NCI-H2196 (cell line): ENCODE results near the gene IVL.

Experiments used
- DNase-seq: peaks from one replicate; lab custom pipeline; 2025; ENCODE audit not compliant: unreplicated experiment; lab: John Stamatoyannopoulos, UW

IVL gene, protein sequence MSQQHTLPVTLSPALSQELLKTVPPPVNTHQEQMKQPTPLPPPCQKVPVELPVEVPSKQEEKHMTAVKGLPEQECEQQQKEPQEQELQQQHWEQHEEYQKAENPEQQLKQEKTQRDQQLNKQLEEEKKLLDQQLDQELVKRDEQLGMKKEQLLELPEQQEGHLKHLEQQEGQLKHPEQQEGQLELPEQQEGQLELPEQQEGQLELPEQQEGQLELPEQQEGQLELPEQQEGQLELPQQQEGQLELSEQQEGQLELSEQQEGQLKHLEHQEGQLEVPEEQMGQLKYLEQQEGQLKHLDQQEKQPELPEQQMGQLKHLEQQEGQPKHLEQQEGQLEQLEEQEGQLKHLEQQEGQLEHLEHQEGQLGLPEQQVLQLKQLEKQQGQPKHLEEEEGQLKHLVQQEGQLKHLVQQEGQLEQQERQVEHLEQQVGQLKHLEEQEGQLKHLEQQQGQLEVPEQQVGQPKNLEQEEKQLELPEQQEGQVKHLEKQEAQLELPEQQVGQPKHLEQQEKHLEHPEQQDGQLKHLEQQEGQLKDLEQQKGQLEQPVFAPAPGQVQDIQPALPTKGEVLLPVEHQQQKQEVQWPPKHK

DNA sequence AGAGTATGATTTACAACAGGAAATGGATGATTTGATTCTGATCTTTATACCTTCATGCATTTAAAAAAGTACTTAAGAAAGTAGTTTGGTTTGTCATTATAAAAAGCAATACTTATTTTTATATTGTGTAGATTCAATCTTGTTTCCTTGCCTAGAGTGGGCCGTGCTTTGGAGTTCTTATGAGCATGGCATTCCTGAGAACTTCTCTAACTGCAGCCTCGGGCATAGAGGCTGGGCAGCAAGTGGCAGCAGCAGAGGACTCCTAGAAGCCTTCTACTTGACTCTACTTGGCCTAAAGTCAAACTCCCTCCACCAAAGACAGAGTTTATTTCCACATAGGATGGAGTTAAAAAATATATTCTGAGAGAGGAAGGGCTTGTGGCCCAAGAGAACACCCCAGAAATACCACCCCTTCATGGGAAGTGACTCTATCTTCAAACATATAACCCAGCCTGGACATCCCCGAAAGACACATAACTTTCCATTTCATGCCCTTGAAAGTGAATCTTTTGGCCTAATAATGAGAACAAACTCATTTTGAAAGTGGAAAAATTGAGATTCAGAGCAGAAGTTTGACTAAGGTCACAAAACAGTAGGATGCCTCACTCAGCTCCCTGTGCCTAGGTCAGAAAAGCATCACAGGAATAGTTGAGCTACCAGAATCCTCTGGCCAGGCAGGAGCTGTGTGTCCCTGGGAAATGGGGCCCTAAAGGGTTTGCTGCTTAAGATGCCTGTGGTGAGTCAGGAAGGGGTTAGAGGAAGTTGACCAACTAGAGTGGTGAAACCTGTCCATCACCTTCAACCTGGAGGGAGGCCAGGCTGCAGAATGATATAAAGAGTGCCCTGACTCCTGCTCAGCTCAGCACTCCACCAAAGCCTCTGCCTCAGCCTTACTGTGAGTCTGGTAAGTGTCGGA, at the start of gene IVL:
Gene IVL, plus strand, starts transcription at position 861 of the 916 bp plus-strand sequence. CDS start 1,252 bp downstream, outside the sequence.
- no peak for DNase-seq

DNA sequence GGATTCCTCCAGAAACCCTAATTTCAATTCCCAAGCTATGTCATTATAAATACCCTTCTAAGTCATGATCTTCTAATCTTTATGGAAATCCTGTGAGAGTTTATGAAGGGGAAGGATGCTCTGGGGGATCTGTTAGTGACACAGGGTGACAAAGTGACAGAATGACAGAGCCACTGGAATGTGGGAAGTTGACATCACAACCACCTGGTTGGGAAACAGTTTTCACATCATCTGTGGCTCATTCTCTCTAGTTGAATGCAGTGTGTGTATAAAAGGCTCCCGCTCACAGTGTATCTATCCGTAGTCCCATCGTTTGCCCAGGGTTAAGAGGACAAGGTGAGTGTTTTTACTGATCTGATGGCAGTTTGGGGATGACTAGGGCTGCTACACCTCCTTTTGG, 48.6 kb upstream of the IVL start, which contains the start of gene LCE7A:
Gene LCE7A, plus strand, starts transcription at position 301 of the 400 bp plus-strand sequence. CDS start 702 bp downstream, outside the sequence.
- DNase-seq: no peak

DNA sequence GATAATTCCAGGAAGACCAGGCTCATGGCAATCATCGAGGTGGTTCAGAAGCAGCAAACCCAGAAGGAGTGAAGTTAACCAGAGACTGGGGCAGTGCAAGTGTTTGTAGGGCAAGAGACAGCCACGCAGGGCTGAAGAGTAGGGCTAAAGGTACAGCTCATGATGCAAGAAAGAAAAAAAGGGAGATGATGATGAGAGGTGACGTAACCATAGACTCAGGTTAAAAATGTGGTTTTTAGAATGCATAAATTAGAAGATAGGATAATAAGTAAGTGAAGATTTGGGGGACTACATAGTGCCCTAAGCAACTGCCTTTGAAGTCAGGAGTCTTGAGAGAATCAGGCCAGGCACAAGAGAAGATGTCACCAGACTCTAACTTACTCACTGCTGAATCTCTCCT, 48.2 kb upstream of the IVL start:
- no peak for DNase-seq

DNA sequence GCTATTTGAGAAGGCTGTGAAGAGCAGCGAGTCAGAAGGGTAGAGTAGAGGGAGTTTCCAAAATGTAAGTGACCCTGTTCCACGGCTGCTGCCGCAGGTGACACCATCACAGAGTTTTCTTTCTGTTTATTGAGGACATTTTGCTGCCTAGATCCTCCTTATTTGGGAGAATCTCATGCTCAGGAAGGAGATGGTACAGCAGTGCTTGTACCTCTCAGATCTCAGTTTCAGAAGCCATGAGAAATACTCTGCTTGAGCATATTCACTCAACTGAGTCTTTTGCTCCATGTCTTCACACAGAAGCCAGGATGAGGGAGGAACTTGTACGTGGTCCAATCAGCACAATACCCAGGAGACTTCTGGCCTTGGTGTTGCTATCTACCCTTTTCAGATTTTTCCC, 47.0 kb upstream of the IVL start:
- no peak for DNase-seq

DNA sequence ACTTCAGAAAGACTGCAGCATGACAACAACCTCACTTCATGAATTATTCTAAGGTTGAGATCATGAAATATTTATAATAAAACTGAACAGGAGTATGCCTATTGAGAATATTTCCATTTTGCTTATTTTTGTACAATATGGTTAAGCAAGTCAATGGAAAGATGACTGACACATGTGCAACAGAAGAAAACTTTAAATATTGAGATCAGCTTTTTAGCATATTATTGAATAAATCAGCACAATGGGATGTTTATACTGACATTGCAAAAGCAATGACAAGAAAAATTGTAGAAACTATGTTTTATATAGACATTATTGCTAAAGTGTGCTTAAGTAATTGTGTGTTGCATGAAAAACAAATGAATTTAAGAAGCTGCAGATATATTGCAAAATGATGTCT, 43.9 kb upstream of the IVL start:
- DNase-seq: no peak

DNA sequence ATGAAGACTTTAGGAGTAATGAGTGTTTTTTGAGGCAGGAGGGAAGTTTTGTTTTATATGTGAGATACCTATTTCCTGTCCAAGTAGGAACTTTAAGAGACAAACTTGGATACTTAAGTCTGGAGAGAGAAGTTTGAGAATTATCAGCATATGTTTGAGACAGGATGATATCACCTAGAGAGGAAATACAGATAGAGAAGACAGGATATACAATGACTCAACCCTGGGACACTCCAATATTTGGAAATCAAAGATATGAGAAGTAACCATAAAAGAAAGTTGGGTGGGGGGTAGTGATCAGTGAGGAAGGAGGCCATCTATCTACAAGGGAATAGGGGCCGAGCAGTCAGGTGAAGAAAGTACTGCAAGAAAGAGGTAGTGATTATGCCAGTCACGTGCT, 42.0 kb upstream of the IVL start:
- DNase-seq: no peak

DNA sequence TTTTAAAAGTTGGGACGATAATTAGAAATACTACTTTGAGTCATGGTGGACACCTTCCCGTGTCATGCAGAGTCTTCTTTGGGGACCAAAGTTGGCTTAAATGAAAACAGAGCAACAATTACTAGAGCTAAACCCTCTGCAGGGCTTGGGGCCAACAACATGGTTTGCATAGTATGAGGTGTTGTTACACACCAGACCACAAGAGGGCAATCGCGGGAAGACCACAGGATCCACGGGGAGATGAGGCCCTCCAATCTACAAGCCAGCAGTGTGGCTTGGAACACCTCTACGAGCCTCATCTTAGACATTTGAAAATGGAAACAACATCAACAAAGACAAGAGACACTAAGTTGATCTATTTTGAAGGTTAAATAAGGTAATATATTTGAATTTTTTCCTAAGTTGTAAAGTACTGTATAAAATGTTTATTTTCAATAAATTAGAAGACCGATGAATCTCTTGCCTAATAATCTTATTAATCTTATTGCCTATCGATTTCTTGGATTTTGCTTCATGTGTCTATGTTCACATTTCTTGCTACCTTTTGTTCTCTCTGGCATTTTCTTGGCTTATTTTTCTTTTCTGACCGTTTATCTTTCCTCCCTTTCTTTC, 38.4 kb upstream of the IVL start:
- DNase-seq: peak; percentile 72

DNA sequence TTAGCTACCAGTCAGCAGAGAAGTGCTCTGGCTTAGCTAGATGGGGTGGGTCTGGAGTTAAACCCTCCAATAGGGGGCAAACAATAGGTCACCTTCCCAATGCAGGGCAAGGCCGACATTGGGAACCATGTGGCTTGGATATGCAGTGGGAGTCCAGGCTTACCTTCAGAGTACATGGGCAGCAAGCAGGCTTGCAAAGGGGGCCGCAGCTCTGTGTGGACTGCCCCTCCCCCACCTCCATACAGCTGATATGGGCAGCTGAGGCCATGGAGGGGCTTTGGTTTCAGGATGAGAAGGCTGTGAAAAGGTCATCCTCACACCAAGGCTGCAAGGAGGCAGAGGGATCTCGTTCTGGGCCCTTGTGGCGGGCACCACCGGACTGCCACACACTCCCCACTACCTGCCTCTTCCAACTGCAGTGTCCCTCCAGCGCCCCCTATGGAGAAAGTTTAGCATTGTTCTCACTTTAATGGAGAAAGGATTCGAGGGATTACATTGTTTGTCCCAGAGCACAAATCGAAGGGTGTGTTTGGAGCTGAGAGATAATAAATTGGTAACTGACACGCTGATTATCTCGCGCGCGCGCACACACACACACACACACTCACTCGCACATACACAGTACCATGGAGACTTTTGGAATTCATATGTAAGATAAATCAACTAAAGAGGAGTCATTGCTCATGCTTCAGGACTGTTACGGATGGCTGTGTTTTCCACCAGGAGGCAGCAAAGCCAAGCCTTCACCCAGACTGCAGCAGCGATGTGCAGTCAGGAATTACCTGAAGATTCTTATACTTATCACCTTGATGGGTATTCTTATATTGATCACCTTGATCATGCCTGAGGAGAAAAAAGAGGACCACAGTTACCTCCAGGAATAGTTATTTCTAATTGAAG, 37.3 kb upstream of the IVL start:
- no peak for DNase-seq

DNA sequence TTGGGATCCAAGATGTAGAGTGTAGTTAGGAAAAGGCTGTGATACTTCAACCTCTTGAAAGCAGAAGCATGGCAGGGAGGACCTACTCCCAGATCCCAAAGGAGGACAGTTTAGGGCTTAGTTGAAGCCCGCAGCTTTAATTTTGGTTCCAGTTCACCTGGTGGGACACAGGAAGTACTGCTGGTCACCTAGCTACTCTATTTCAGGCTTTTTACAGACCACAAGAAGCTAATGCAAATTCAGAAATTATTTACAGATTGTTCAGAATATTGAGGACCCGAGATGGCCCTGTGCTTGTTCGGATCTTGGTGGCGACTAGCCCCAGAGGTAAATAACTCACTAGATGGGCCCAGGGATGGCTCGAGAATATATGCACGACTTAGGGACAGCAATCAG, 36.6 kb upstream of the IVL start:
- no peak for DNase-seq

DNA sequence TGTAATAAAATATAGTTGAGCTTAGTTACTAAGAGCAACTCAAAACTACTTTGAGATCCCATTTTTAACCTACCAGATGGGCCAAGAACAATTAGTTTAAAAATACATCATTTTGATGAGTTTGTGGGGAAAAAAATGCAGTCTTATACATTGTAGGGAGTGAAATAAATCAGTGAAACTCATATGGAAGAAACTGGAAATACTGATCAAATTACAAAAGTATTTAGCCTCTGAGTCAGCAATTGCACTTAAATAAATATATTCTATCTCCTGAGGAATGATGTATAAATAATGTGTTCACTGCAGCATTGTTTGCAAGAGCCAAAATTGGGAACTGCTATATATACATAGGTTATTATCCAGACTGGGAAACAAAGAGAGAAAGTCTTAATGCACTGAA, 34.9 kb upstream of the IVL start:
- DNase-seq: no peak

DNA sequence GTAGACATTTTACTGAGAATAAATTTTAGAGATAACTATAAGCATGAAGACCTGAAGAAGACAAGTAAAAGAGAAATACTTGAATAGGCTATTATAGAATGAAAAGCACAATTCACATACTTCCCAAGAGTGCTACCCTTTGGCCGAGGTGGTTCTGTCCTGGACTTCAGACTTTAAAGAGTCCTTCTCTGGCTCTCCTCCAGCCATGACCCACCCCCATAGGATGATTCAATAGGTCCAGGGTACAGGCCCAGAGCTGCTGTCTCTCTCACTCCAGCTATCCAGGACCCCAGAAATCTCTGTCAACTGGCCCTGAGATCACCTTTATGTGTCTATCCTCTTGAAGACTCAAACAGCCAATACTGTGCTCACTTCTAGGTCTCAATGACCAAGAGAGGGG, 31.5 kb upstream of the IVL start:
- DNase-seq: no peak

DNA sequence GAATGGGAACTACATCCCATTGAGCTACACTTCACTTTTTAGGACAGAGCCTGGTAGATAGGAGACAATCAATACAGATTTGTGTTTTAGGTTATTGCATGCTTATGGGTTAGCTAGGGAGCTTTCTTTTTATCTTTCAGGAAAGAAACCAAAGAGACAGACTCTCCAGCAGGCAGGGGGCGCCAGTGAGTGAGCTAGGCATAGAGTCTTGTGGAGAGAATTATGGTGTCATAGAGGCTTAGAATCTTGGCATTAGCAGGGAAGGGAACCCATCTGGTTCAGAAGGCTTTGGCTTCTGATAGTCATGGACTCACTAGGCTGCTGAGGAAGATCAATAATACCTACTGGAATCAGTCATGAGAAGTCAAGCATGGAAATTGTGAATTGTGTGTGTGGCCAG, 30.3 kb upstream of the IVL start, which contains the start of gene SMCP:
Gene SMCP, plus strand, starts transcription at position 281 of the 400 bp plus-strand sequence. CDS start 6,101 bp downstream, outside the sequence.
- DNase-seq: no peak

DNA sequence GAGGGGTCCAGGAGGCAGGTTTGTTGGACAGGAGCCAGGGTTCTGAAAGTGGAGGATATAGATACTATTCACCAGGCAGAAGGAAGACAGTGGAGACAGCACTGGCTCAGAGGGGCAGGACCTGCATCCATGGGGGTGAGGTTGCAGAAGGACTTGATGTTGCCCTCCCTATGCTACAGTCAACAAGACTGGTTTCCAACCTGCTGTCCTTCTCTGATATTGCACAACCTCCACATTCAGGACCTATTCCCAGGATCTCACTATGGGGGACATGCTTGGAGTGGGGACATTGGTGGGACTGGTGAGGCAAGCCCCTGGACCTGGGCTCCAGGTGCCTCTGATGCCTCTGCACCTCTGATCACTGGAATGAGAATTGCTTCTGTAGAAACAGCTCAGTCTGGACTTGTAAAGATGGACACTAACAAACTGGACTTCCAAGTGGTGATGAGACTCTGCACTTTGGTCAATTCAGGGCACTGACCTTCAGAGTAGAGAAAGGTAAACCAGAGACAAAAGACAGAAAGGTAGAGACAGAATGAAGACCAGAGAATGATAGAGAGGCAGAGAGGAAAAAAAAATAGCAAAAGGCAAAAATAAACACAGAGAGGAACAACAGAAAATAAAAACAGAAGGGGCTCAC, 28.7 kb upstream of the IVL start:
- no peak for DNase-seq

DNA sequence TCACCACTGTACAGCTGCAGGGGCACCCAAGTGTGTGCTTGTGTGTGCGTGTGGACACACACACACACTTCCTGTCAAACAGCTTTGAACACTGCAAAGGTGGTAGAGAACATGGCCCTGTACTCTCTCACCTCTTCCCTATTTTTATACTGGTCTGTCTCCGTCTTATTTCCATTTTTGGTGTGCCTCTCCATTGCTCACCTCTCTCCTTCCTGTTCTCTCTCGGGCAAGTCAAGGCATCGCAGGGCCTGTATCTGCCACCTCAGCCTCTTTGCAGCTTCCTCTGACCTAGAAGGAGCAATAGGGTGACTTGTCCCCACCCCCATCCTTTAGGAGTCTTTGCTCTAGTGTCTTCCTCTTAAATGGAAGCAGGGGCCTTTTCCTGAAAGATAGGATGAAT, 28.0 kb upstream of the IVL start:
- no peak for DNase-seq

DNA sequence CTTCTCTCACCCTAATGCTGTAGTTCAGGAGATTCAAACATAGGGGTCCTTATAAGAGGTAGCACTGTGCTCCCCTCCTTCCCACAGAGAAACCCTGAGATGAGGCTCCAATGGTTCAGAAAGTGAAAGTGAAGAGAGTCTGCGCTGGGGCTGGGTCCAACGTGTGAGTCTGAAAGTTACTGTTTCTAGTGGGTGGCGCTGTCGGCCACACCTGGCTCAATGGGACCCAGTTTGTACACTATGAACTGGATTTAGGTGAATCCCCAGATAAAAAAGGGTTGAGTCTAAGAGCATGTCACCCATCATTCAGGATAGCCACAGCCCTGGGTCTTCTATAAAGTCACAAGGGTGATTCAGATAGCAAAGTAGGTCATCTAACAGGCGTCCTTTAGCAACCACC, 27.4 kb upstream of the IVL start:
- no peak for DNase-seq

DNA sequence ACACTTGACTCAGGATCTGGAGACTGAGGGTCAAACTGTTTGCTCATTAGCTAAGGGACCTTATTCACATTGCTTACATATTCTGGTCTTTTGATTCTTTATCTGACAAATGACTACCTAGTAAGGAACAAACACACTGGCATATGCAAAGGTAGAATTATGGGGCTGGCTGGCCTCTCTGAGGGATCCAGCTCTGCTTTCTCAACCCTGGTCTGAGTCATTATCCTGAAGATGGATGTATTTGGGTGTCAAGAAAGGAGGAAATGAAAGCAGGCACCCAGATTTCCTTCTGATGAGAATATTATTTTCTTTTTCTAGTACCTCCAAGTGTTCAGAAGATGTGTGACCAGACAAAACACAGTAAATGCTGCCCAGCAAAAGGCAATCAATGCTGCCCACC, 24.3 kb upstream of the IVL start:
- no peak for DNase-seq

DNA sequence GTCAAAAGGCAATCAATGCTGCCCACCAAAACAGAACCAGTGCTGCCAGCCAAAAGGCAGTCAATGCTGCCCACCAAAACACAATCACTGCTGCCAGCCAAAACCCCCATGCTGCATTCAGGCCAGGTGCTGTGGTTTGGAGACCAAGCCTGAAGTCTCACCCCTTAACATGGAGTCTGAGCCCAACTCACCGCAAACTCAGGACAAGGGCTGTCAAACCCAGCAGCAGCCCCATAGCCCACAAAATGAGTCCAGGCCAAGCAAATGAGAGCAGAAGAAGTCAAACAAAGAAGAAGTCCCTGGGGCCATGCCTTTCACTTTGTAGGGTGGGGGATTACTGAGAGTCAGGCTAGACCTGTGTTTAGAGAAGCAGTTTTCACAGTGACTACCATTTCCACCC, 23.8 kb upstream of the IVL start:
- DNase-seq: no peak

DNA sequence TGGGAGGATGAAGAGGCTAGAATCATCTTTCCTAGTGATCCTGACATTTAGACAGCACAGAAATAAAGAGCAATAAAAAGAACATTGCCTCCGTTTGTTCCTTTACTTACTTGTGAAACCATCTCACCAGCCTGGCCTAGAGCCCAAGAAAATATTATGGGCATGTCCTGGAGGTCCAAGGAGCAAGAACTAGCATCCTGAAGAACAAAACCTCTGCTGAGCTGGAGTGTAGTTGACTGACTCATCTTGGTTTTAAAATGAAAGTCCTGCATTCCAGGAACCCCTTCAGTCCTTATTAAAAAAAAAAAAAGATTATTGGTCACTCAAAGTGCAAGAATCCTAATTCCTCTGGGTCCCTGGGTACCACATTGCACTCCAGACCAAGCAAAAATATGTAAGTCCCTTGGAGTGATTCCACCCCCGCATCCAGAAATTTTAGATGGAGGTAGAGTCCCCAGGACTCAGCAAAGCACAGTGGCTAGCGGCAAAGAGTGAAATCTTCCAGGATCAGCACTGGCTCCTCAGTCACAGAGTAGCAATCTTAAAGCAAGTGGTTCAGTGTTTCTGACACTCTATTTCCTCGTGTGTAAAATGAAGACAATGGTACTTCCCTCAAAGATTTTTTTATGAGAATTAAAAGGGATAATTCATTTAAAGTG, 23.3 kb upstream of the IVL start:
- no peak for DNase-seq

DNA sequence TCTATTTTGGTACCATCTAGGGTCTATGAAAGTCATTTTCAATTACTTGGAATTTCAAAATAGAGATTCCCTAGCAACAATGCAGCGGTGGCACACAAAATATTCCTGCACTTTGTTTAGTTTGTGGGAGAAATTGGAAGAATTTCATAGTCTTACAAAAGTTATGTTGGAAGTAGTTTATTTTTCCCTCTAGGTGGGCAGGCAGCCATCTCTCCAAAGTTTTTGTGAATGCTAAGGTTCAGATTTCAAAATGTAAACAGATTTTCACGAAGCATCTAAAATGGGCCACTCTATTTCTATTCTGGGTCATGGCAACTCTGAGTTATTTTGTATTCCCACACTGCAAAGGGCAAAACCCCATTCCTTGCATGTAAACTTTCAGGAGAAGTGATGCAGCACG, 22.3 kb upstream of the IVL start:
- DNase-seq: no peak
